Suppressor macrophage treated with lipopolysaccharide for 1 hour (primary cell): ENCODE data around the gene RBM4B.
"Not testable (repeated sequence)": the region's sequence is repeated elsewhere in the genome, so short reads cannot be mapped to it uniquely, and the experiment has no call there.

ENCODE experiments used
- DNase-seq, 3 donors: peaks; one replicate each; pipeline ENCODE4 v3.0.0-alpha.2; 2020 to 2022

The RBM4B gene

GRCh38 chr11:66686100-66686785 lies 8.6 kb upstream of the RBM4B start:
- no peak for DNase-seq

DNA sequence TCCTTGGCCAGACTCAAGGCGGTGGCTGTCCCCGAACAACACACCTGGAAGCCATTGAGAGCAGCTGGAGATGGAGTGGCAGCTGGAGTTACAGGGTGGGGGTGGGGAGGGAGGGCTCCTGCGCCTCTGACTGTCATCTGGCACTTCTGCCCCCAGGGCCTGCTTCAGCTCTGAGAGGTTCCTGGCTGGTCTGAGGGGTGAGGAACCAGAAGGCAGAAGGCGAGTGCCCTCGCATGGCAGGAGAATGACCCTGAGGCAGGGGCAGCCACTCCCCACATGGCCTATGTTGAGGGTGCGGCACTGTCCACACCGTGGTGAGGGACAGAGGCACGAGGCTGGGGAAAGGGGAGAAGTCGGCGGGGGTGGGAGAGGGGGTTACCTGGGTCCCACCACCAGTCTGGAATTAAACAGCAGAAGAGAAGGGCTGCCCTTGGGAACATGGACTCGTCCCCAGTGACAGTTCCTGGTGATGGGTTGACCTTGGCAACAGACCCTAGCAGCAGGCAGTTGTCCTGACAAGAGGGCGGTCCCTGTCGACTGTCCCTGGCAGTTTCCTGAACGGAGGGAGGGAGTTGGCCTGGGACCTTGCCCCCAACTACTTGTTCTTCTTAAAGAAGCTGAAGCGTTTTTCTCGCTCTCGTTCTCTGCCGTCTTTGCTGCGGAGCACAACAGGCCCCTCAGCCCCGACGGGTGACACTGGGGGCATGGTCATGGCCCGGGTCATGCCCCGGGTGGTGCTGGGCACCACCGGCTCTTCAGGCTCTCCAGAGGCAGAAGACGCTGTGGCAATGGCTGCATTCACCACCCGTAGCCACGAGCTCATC lies 7.8 kb upstream of the RBM4B start:
- DNase-seq: no peak

- no peak for DNase-seq
These were observed 6.9 kb upstream of the RBM4B start for GRCh38 chr11:66684635-66685034.

GRCh38 chr11:66683877-66684276 lies 6.2 kb upstream of the RBM4B start:
- no peak for DNase-seq

- no peak for DNase-seq
These were observed 3.4 kb upstream of the RBM4B start for GRCh38 chr11:66680966-66681645.

DNA sequence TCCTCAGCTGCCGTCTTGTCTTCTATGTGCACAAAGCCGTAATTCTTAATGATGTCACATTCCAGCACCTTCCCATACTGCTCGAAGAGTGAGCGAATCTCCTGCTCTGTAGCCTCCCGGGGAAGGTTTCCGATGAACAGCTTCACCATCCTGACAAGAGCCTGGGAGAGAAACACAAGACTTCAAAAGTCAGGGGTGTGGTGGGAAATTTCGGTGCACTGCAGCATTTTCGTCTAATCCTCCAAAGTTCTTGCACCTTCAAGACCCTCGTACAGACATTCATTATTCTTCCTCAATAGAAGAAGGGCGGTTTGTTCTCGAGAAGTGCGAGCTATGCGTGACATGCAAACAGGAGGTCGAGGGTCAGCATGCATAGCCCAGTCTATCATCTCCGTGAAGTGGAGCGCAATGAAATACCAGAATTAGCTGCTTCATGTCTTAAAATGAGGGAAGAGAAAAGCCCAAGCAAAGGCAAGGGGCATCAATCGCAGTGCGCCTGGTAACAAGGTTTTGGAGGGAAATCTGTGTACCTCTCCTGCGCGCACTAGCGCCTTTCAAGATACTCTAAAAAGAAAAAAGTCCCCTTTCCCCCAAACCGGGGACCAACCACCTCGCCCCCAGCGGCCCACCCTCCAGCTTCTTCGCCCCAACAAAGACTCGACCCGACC lies 622 bp downstream of the RBM4B start:
- DNase-seq: no peak

DNA sequence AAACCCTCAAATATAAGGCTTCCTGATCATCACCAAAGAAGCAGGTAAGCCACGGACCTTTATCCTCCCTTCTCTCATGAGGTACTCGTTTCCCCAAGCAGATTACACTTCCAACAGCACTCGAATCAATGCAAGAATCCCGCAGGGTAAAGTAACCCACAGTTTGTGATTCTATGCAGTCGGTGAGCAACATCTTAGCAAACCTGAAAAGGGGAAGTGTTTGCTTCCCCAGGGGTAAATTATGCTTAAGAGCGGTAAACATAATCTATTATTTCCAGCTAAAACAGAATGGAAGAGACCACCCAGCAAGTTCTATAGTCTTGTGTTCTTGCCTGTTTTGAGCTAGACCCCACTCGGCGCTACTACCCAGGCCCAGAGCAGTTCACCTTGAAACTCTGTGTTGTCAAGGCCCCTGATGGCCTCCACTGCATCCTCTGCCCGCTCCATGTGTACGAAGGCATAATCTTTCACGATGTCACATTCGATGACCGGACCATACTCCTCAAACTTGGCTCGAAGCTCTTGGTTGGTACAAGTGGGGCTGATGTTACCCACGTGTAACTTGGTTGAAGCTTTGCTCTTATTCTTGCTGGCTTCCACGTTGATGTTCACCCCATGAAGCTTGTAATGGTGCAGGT lies 1.3 kb downstream of the RBM4B start:
- DNase-seq: peak; percentile 21 to 47 (median 39)

GRCh38 chr11:66674964-66675602 lies 2.6 kb downstream of the RBM4B start:
- no peak for DNase-seq

DNA sequence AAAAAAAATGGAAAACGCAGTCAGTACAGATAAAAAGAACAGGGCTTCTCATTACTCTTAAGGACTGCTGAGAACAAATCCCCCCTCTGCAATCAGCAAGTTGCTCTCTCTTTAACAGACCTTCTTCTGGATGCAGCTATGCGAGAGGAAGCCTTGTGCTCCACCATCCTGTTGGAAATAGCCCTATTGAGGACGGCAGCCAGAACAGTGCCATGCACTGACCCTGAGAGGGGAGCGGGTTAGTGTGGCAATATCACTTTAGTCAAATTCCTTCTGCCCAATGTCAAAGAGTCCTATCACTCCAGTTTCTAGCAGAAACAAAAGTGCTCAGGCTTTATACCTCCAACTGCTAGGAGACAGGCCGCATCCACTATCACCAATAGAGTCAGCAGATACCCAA lies 6.9 kb downstream of the RBM4B start:
- no peak for DNase-seq

DNA sequence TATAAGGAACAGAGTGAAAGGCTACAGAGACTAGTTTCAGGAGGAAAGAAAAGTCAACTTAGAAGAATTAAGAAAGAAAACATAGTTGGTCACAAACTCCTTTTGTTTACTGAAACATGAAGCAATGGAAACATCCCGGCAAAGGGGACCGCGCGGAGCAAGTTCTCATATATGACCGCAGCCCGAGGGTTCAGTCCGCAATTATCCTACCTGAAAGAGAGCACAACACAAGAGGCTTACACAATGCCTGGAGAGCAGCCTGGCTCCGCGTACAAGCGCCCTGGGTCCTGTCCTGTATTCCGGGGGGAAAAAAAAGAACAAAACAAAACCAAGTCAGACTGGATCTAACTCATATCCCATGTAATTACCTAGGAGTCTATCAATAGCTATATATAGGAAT lies 12.3 kb downstream of the RBM4B start:
- no peak for DNase-seq

- no peak for DNase-seq
These were observed 13.9 kb downstream of the RBM4B start for GRCh38 chr11:66663741-66664296.

DNA sequence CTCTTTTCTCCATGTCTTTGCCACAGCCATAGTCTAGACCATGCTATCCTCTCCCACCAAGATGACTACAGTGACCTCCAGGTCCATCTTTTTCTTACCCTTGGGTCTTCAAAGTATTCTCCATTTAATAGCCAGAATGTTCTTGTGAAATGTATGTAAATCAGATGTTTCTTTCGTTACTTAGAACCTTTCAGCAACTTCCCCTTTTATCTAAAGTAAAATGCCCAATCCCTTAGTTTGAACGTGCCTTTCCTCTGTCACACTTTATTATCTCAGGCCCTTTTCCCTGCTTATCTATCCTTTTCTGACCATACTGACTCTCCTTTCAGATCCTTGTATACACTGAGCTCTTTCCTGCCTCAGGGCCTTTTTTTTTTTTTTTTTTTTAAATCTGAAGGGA lies 17.9 kb downstream of the RBM4B start:
- peak; percentile 12 to 55 (median 48) for DNase-seq

DNA sequence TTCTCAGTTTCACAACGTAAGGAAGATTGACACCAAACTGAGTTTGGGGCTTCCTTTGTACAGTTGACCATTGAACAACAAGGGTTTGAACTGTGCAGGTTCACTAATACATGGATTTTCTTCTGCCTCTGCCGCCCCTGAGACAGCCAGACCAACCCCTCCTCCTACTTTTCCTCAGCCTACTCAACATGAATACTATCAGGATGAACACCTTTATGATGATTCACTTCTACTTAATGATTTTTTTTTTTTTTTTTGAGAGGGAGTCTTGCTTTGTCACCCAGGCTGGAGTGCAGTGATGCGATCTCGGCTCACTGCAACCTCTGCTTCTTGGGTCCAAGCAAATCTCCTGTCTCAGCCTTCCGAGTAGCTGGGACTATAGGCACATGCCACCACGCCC lies 24.6 kb downstream of the RBM4B start:
- DNase-seq: no peak

- DNase-seq: no peak
These were observed 25.0 kb downstream of the RBM4B start for GRCh38 chr11:66652651-66653050.

DNA sequence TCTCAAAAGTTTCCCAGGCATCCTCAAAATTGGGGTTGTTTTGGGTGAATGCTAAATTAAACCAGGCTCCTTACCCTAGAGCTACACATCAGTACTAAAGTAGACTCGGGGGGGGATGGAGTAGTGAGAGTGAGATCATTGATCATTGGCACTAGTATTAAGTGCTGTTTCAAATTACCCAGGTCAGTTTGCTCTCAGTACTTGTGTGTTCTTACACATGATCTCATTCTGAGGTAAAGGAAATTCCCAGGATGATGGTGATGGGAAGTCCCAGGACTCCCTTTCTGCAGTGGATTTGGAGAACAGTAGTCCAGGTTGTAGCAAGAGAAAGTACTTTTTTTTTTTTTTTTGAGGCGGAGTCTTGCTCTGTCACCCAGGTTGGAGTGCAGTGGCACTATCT lies 26.7 kb downstream of the RBM4B start:
- DNase-seq: peak; percentile 63 to 74 (median 64)

DNA sequence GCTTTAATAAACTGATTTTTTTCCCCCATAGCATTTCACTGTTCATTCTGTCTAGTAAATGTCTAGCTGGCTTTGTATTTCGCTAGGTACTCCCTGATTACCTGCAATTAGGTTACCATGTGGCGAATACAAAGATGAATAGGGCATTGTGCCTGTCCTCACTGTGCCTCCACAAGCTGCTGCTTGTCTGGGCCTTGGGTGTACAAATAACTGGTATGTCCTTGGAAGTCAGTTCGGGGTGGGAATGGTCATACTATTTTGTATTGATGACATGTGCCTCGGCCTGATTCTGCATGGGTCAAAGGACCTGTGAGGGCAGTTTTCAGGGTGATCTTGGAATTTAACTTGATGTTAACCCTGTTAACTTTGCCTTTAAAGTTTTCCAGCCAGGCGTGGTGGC lies 27.8 kb downstream of the RBM4B start:
- DNase-seq: no peak

DNA sequence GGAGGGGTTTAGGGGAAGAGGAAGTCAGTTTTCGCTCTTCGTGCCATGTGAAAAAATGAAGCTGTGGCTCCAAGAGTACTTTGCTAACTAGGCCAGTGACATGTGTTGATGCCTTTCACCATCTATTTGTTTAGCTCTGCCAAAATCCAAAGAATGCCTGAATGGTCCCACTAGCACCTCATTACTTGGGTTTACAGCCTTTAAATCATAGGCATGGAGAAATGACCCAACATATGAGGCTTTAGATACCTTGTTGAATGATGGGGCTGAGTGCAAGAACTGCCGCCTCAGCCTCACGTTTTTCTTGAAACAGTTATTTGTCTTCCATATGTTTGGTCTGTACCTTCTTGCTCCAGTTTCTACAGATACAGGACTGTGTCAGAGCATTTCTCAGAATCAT lies 30.9 kb downstream of the RBM4B start:
- peak in 2 of 3 donors; percentile 28 to 29 for DNase-seq

- DNase-seq: no peak
These were observed 33.8 kb downstream of the RBM4B start for GRCh38 chr11:66643745-66644437.

GRCh38 chr11:66641834-66642233 lies 35.9 kb downstream of the RBM4B start:
- no peak for DNase-seq

GRCh38 chr11:66639814-66640340 lies 37.8 kb downstream of the RBM4B start:
- DNase-seq: not testable (repeated sequence)
